NCI-H526 treated with DMSO at 0.1 percent for 48 hours (cell line): ENCODE results near the gene CT47A1.
"Not testable (repeated sequence)": the region's sequence is repeated elsewhere in the genome, so short reads cannot be mapped to it uniquely, and the experiment has no call there.

ENCODE experiments used
- DNase-seq: peaks from one replicate; lab custom pipeline; 2025; lab: John Stamatoyannopoulos, UW

Gene CT47A1

GRCh38 chrX:120985660-120986059, at the start of gene CT47A1:
CT47A1 (minus strand) TSS chrX:120985760; CDS start chrX:120985529, 231 bp downstream.
- DNase-seq = not testable (repeated sequence)

DNA sequence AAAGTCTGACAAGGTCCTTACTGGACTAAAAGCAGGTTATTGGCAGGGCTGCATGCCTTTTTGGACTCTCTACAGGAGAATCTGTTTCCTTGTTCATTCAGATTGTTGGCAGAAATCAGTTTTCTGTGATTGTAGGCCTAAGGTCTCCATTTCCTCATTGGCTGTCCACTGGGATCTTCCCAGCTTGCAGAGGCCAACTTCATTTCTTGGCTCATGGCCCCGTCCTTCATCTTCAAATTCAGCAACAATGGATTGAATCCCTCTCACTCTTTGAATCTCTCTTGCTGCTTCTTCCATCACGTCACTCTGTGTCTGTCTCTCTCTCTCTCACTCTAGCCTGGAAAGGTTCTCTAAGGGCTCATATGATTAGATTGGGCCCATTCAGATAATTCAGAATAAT, 47.0 kb upstream of the CT47A1 start:
- DNase-seq = no peak

GRCh38 chrX:121030083-121030482, 44.5 kb upstream of the CT47A1 start:
- DNase-seq = no peak

- DNase-seq = no peak
Measured at GRCh38 chrX:121028419-121028818, 42.9 kb upstream of the CT47A1 start.

GRCh38 chrX:121014826-121015225, 29.3 kb upstream of the CT47A1 start:
- no peak for DNase-seq

GRCh38 chrX:121013897-121014455, 28.4 kb upstream of the CT47A1 start:
- DNase-seq = no peak

GRCh38 chrX:121011254-121011653, 25.7 kb upstream of the CT47A1 start:
- no peak for DNase-seq

DNA sequence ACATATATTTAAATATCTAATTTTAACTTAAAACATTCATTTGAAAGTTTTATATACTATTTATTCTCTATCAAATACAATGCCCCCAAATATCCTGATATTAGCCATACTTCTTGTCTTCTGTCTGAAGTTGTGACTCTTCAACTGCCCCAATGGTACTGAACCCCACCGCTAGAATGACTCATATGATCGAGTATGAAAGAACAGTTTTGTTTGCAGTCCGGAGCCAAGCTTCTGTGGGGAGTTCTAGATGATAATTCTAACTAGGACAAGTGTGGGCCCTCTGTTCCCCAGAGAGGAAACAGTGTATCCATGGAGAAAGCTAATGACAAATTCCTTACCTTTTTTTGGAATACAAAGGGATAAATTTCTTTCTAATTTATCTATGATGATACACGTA, 24.7 kb upstream of the CT47A1 start:
- no peak for DNase-seq

DNA sequence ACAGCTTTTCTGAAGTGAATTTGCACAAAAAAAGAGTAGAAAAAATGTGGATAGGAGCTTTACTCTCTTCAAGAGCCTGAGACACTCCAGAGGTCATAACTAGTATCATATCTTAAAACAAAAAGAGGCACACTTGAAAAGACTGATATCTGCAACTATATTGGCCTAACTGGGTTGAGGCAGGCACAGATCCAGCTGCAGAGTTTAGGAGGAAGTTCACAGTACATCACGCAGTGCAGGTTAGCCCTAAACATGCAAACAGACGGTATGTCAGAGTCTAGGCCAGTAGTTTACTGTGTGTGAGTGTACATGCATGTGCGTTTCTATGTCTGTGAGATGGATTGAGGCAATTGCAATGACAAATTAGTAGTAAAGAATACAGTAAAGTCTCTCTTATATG, 24.2 kb upstream of the CT47A1 start:
- DNase-seq = no peak

GRCh38 chrX:121008920-121009319, 23.4 kb upstream of the CT47A1 start:
- DNase-seq = no peak

DNA sequence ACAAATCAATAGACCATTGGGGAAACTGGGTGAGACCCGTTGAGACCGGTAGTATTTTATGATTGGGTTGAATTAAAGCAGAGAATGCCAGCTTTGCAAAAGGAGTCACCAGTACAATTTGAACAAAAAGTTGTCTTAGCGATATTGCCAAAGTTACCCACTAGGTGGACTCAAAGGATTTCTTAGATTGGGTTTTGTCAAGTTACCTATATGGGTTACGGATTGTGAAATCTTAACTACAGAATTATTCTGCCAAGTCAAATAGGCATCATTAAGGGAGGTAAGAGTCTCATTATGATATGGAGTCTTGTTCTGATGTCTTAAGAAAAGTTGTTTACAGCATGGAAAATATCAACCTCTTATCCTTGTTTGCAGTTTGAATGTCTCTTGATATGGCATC, 15.0 kb upstream of the CT47A1 start:
- DNase-seq = no peak

GRCh38 chrX:120999413-120999812, 13.9 kb upstream of the CT47A1 start:
- DNase-seq = no peak

DNA sequence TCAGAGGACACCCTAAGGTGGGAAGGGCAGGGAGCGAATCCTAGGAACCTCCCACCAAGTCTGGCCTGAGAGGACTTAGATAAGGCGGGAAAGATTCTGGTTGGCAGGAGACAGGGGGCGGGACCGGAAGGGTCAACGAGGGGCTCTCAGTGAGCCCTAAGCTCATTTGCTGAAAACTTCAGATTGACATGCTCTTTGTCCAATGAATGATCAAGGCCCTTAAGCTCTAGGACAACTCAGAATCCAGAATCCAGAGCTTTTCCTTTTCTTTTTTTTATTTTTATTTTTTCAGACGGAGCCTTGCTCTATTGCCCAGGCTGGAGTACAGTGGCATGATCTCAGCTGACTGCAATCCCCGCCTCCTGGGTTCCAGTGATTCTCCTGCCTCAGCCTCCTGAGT, 29.1 kb downstream of the CT47A1 start, which contains the start of gene CT47A7:
Gene CT47A7 (minus strand): TSS at position 101 of the 400 bp plus-strand sequence. CDS start 255 bp downstream, outside the sequence.
- not testable (repeated sequence) for DNase-seq
